Measurements from ENCODE around the gene NOP53.
"Not testable (repeated sequence)": the region's sequence is repeated elsewhere in the genome, so short reads cannot be mapped to it uniquely, and the experiment has no call there.

Gene NOP53

DNA sequence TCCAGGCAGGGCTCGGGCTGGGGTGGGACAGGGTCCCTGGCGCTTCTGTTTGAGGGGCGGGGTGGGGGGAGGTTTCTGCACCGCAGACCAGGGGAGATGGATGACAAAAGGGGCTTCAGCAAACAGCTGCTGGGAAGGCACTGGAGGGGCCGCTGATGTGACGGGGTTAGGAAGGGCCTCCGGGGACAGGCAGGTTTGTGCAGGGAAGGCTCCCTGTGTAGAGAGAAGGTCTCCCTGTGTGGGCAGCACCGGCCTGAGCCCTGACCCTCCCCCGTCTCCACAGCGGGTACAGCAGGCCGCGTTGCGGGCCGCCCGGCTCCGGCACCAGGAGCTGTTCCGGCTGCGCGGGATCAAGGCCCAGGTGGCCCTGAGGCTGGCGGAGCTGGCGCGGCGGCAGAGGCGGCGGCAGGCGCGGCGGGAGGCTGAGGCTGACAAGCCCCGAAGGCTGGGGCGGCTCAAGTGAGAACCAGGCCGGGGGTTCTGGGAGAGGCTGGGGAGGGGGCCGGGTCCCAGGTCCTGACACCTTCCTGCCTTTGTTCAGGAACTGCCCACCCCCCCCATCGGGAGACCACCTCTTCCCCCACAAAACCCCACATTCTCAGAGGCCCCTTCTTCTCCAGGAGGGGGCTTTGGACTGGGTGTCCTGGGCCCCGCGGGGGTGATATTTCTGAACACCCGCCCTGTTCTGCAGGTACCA is 9.9 kb downstream of the NOP53 start:
- no peak for DNase-seq

DNA sequence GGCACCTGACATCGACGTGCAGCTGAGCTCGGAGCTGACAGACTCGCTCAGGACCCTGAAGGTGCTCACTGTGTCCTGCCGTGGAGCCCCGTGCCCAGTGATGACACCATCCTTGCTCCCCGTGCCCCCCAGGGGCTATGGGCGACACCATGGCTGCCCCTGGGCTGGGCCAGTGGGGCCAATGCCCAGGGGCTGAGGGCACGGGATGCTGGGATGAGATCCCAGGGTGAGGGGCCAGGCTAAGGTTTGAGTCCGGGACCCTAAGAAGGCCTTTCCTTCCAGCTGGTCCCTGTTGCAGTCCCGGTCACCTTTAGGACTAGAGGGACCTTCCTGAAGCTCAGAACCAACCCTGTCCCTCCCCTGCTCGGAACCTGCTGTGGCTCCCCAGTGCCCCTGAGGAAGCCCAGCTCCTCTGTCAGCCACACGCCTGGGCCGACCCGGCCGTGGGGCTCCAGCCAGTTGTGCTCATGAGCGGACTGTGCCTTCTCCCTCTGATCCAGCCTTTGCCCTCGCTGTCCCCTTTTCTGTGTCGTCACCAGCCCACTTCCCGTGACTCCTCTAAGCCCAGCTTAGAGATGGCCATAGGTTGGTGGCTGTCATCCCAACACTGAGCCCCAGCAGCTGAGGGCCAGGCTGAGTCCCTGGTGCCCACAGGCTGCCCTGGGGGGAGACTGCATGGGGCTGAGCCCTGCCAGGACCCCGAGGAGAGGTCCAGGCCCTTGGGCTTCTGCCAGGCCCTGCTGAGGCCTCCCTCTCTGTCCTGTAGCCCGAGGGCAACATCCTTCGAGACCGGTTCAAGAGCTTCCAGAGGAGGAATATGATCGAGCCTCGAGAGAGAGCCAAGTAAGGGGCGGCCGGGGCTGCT is 10.6 kb downstream of the NOP53 start:
- no peak for DNase-seq

DNA sequence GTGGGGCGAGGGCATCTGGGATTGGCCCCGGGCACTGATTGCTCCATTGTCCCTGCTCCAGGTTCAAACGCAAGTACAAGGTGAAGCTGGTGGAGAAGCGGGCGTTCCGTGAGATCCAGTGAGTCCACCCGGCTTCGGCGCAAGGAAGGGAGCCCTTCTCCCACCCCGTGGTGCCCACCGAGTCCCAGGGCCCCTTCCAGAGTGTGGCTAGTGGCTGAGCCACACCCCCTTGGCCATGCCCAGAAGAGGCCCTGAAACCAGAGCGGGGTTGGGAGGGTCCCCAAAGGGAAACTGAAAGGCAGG is 11.2 kb downstream of the NOP53 start:
- DNase-seq, result no peak

DNA sequence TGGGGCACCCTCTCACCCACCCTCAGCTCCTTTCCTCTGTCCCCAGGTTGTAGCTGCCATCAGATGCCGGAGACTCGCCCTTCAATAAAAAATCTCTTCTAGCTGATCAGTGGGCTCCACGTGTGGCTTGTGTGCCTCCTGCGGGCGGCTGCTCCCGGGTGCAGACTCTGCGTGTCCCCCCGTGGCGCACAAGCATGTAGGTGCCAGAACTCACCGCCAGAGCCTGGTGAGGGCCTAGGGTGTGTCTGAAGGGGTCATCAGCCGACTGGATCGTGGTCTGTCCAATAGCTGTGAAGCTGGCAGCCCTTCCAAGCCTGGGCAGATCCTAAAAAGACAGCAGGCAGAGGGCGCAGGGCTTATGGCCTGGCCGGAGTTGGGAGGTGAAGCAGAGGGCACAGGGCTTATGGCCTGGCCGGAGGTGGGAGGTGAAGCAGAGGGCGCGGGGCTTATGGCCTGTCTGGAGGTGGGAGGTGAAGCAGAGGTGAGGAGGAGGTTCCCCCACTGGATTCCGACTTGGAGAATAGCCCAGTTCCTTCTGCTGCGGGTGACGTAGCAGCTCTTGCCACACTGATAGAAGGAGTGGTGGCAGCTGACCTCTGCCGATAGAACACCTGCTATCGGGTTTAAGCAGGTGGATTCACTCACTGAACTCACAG is 11.7 kb downstream of the NOP53 start:
- no peak for DNase-seq

DNA sequence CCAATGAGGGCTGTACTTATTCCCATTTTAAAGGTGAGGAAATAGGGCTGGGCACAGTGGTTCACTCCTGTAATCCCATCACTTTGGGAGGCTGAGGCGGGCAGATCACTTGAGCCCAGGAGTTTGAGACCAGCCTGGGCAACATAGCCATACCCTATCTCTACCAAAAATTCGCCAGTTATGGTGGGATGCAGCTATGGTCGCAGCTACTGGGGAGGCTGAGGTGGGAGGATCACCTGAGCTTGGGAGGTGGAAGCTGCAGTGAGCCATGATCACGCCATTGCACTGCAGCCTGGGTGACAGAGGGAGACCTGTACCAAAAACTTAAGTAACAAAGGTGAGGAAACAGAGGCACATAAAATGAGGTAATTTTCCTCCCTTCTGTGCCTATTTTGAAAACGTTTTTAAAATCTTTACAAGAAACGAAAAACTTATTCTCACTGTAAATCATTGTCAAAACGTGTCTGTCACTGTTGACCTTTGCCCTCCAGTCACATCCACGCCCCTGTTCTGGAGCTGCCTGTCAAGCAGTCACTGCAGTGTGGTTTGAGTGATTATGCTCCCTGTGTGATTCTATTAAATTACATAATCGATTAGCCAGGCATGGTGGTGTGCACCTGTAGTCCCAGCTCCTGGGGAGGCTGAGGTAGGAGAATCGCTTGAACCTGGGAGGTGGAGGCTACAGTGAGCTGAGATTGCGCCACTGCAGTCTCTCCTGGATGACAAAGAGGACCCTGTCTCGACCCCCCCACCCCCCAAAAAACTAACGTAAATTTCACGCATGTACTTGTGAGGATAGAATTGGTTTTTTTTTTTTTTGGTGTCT is 12.5 kb downstream of the NOP53 start:
- no peak for DNase-seq

DNA sequence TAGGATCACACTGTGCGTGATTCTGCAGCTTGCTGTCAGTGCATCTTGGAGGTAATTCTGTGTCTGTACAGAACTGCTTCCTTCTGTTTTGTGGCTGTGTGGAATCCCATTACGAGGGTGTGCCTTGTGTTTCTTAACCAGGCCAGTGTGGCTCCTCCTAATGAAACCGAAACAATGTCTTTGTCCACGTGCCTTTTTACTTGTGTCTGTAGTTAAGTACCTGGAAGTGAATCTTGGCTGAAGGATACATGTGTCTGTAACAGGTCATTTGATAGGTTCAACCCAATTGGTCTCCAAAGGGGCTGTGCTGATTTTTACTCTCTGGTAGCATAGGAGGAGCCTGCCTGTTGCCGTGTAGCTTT is 13.1 kb downstream of the NOP53 start:
- no peak for DNase-seq

DNA sequence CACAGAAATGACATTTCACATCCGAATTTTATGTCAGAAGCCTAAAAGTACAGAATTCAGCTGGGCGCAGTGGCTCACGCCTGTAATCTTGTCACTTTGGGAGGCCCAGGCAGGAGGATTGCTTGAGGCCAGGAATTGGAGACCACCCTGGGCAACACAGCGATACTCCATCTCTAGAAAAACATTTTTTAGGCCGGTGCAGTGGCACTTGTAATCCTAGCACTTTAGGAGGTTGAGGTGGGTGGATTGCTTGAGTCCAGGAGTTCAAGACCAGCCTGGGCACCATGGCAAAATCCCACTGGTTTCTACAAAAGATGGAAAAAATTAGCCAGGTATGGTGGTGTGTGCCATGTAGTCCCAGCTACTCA is 15.3 kb downstream of the NOP53 start:
- DNase-seq, result no peak

DNA sequence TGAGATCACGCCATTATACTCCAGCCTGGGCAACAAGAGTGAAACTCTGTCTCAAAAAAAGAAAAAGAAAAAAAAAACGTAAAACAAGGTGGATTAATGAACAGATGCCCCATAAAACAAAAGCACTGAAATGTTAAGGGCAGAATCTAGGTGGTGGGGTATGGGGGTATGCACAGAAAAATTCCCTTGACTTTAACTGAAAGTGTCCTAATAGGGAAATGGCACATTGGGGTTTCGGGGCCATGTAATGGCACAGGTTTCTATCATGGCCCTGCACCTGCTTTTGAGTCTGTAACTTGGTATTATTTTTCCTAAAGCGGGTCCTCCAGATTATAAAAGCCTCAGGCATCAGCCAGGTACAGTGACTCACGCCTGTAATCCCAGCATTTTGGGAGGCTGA is 16.2 kb downstream of the NOP53 start:
- no peak for DNase-seq

DNA sequence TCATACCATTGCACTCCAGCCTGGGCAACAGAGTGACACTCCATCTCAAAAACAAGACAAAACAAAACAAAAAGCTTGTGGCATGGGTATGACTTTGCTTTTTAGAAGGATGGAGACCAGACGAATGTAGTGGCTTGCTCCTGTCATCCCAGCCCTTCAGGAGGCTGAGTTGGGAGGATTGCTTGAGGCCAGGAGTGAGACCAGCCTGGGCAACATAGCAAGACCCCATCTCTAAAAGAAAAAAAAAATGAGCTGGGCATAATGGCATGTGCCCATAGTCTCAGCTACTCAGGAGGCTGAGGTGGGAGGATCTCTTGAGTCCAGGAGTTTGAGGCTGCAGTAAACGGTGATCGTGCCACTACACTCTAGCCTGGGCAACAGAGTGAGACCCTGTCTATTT is 16.8 kb downstream of the NOP53 start:
- no peak for DNase-seq

DNA sequence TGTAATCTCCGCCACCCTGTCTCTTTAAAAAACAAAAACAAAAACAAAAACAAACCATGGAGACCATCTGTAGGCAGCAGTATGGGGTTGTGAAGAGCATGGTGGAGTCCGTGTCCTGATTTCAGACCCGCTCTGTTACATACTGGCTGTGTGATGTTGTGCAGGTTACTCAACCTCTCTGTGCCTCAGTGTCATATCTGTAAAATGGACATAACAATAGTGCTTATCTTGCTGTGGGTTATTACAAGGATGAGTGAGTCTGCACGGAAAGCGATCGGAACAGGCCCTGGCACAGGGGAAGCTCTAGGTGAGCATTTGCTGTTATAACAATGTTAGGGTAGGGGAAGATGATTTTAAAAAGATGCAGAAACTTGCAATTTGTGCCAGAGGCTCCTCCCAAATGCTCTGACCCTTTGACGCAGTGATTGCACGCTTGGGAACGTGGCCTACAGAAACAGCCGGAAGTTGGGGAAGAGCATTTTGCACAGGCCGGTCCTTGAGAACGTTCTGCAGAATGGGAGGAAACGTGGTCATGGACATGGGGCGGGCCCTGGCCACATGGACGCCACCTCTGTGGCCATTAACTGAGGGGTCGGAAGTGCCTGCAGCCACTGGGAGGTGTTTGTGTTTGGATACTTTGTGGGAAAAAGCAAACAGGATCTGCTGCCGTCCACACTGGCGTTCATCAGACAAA is 17.4 kb downstream of the NOP53 start:
- no peak for DNase-seq

DNA sequence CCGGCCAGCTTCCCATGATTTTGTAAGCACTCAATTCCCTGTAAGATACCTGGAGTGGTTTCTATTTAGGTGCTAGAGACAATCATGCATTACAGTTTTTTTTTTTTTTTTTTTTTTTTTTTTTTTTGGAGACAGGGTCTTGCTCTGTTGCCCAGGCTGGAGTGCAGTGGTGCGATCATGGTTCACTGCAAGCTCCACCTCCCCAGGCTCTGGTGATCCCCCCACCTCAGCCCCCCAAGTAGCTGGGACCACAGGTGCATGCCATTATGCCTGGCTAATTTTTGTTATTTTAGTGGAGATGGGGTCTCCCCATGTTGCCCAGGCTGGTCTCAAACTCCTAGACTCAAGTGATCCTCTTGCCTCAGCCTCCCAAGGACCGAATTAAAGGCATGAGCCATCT is 19.4 kb downstream of the NOP53 start:
- not testable (repeated sequence) for DNase-seq

DNA sequence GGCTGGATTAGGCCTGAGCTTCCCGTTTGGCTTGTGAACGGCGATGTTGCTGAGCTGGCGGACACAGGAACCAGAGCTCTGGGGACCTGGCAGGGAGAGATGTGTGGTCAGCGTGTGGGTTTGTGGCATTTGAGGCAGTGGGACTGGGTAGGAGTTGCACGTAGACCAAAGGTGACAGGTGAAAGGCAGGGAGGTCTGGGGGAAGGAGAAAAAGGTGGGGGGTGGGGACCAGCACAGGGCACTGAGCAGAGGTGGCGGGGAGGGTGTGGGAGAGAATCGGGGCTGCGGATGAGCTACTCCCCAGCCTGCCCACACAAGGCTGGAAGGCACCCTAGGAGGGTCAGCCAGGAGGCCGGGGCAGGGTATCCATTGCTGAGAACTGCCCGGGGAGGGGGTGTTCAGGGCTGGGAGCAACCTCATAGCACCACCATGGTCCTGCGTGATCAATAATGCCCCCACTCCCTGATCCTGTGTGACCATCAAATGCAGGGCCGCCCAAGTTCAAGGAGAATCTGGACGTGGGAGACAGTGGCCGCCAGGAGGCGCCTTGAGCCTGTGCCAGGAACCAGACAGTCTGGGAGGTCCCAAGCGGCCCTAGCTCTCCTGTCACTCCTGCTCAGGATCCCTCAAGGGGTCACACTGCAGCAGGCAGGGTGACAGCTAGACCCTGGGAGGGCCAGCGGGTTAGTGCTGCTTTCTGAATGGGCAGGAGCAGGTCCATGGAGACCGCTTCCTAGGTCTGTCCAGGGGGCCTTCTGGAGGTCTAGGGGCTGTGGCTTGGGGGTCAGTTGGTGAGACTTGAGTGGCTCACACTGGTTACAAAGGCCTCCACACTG is 20.4 kb downstream of the NOP53 start:
- peak; percentile 32 to 44 for DNase-seq

DNA sequence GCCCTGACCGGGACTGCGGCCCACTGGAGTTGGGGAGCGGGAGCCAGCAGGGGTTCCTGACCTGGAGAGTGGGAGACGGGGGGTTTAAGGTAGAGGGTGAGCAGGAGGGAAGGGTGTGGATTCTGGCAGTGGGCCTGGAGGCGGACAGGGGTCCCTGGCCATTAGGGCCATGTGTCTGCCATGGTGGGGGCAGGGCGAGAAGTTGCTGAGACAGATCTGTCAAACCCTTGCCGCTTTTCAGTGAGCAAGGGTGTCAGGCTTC is 20.9 kb downstream of the NOP53 start:
- DNase-seq, result no peak

DNA sequence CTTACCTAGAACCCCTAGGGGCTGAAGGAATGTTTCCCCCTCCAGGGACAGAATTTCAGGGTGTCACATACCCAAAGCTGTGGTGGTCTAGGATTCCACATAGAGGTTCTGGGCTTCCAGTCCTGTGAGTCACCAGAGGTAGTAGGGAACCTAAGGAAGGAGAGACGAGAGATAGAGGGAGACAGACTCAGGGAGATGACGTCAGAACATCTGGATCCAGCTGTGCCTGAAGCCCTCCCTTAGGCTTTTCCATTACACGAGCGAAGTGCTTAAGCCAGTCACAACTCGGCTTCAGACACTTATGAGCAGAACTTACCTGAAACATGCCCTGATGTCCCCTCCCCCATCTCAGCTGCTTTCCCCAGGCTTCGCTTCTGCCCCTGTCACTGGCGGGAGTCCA is 21.3 kb downstream of the NOP53 start:
- no peak for DNase-seq

DNA sequence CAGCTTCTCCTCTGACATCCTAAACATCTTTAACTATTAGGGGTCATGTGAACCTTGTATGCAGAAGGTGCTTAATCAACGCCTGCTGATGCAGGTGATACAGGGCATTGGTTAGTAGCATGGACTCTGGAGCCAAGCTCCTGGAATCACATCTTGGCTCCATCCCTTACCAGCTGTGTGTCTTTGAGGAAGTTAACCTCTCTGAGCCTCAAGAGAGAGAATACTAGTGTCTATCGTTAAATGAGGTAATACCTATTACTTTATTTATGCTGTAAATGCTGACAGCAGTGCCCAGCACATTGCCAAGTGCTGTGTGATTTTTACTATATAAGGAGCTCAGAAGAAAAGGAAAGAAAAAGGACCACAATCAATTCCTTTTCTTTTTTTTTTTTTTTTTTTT is 22.0 kb downstream of the NOP53 start:
- no peak for DNase-seq

DNA sequence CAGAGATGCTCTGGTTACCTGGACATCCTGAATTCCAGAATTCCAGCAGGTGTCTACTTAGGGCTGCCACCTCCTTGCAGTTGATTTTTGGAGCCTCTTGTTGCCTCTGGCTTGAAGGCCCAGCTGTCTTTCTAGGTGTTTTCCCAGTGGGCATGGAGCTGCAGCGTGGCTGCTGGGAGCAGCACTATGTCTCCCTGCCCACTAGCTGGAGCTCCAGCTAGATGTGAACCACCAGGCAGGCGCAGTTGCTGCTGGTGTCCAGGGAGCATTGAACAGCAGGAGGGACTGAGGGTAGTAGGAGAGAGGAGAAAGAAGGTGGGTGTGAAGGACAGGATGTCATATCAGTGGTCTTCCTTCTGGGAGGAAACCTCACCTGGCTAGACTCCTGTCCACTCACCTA is 23.3 kb downstream of the NOP53 start:
- DNase-seq, result no peak

DNA sequence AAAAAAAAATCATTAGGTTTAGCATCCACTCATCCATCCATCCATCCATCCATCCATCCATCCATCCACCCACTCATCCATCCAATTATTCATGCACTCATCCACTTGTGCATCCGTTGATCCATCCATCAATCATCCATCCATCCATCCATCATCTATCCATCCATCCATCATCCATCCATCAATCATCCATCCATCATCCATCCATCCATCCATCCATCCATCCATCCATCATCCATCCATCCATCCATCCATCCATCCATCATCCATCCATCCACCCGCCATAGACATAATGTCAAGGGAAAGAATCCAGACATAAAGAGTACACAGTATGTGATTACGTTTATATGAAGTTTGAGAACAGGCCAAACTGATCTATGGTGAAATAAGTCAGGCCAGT is 24.2 kb downstream of the NOP53 start:
- no peak for DNase-seq

DNA sequence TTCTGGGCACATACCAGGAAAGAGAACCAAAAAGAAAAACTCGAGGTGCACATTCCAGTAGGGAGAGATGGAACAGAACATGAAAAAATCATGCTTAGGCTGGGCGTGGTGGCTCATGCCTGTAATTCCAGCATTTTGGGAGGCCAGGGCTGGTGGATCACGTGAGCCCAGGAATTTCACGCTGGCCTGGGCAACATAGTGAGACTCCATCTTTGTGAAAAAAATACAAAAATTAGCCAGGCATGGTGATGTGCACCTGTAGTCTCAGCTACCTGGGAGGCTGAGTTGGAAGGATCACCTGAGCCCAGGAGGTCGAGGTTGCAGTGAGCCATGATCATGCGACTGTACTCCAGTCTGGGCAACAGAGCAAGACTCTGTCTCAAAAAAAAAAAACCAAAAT is 25.9 kb downstream of the NOP53 start:
- not testable (repeated sequence) for DNase-seq

DNA sequence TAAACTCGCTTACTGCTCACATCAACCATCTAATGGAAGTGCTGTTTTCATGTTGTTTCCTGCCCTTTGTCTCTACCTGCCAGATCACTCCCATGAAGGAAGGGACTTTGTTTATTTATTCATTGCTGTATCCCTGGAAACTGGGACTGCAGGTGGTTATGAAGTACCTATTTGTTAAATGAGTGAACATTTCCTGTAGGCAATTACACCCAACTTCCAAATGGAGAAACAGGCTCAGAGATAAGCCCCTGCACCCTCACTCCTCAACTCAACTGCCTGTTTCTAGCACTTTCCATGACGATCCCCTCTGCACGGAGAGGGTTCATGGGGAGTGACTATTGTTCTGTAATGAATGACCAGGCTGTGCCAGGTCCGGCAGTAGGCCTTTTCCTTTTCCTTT is 31.2 kb downstream of the NOP53 start:
- DNase-seq, result no peak

DNA sequence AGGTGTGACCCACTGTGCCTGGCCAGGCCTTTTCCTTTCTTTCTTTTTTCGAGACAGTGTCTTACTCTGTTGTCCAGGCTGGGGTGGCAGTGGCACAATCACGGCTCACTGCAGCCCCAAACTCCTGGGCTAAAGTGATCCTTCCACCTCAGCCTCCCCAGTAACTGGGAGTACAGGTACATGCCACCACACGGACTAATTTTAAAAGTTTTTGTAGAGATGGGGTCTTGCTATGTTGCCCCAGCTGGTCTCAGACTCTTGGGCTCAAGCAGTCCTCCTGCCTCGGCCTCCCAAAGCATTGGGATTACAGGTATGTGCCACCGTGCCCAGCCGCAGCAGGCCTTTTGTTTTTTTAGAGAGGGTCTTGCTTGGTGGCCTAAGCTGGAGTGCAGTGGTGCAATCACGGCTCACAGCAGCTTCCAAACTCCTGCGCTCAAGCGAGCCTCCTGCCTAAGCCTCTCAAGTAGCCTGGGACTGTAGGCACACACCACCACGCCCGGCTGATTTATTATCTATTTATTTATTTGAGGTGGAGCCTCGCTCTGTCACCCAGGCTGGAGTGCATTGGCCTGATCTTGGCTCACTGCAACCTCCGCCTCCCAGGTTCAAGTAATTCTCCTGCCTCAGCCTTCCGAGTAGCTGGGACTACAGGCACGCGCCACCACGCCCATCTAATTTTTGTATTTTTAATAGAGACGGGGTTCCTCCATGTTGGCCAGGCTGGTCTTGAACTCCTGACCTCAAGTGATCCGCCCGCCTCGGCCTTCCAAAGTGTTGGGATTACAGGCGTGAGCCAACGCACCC is 32.1 kb downstream of the NOP53 start:
- DNase-seq, result not testable (repeated sequence)

Data from stimulated activated CD4-positive, alpha-beta T cell treated with anti-CD3 and anti-CD28 coated beads, Interleukin-2, amount 100 ng/mL, for 48 hours (primary cell).